Naive thymus-derived CD4-positive, alpha-beta T cell (primary cell): ENCODE measurements around the gene LIPM. TPM values are rescaled to one million over a fixed set of nuclear protein-coding genes. Genes with fewer than 3 reads are reported as not detected.
A peak's percentile ranks its signal among the peaks of the same experiment; 100 is the strongest.

Source experiments
- ATAC-seq: fragments of 150-1000 bp; cut with Tn5 transposase; 2 replicates; pipeline ENCODE4 v1.10.0; 2021; ENCODE audit warnings: mild to moderate bottlenecking, moderate library complexity
- CTCF ChIA-PET: fragments of 350-600 bp; sonication (Branson Sonifier 250); formaldehyde crosslinking; loops from one replicate; lab custom pipeline; 2021; ENCODE audit warnings: antibody characterized with exemption; lab: Charles Lee
- POLR2A ChIA-PET: fragments of 350-600 bp; sonication (Branson Sonifier 250); formaldehyde crosslinking; loops from one replicate; lab custom pipeline; 2021; ENCODE audit warnings: antibody characterized with exemption, inconsistent platforms; lab: Charles Lee
- DNase-seq, 9 donors: peaks; one replicate each; pipeline versions ENCODE4 v3.0.0 to v3.0.0-alpha.2; 2020 to 2022; ENCODE audit warnings: mixed read lengths in 1 of 9
- H3K27ac ChIP-seq: one replicate; pipeline ENCODE4 v1.7.0; 2013; ENCODE audit warnings: mild to moderate bottlenecking, low read depth, low read length, moderate library complexity
- H3K27me3 ChIP-seq, 2 donors: one replicate each; pipeline ENCODE4 v1.7.0; 2013; ENCODE audit warnings: low read length in 2 of 2, mild to moderate bottlenecking in 2 of 2, moderate library complexity in 2 of 2; ENCODE audit not compliant: control insufficient read depth in 2 of 2, insufficient read depth in 2 of 2
- H3K36me3 ChIP-seq, 3 experiments: 1 replicate in 2 of 3; 2 replicates in 1 of 3; pipeline ENCODE4 v1.7.0; 2013; ENCODE audit warnings: low read length in 3 of 3, mild to moderate bottlenecking in 3 of 3, moderate library complexity in 1 of 3; ENCODE audit not compliant: insufficient read depth in 3 of 3, control insufficient read depth in 2 of 3
- H3K4me1 ChIP-seq, 2 donors: one replicate each; pipeline ENCODE4 v1.7.0; 2013; ENCODE audit warnings: low read length in 2 of 2, mild to moderate bottlenecking in 2 of 2, moderate library complexity in 1 of 2; ENCODE audit not compliant: control insufficient read depth in 2 of 2, insufficient read depth in 2 of 2
- H3K4me3 ChIP-seq: 2 replicates; pipeline ENCODE4 v1.7.0; 2013; ENCODE audit warnings: mild to moderate bottlenecking, low read length
- H3K9me3 ChIP-seq, 3 experiments: 1 replicate in 2 of 3; 2 replicates in 1 of 3; pipeline ENCODE4 v1.7.0; 2013; ENCODE audit warnings: low read length in 3 of 3; ENCODE audit not compliant: control insufficient read depth in 2 of 3
- H3K27ac Mint-ChIP-seq, 9 donors: one replicate each; pipeline ENCODE4 v1.8.0; 2020 to 2022; ENCODE audit warnings: mixed read lengths in 9 of 9, mild to moderate bottlenecking in 8 of 9, moderate library complexity in 5 of 9, inconsistent platforms in 2 of 9
- H3K27me3 Mint-ChIP-seq, 5 donors: one replicate each; pipeline ENCODE4 v1.8.0; 2021 to 2022; ENCODE audit warnings: mixed read lengths in 5 of 5, mild to moderate bottlenecking in 1 of 5
- H3K36me3 Mint-ChIP-seq, 5 donors: one replicate each; pipeline ENCODE4 v1.8.0; 2020 to 2022; ENCODE audit warnings: mixed read lengths in 5 of 5, mild to moderate bottlenecking in 3 of 5, inconsistent platforms in 1 of 5
- H3K4me1 Mint-ChIP-seq, 7 donors: one replicate each; pipeline ENCODE4 v1.8.0; 2020 to 2022; ENCODE audit warnings: mixed read lengths in 7 of 7, mild to moderate bottlenecking in 3 of 7, inconsistent platforms in 1 of 7
- H3K4me3 Mint-ChIP-seq, 10 donors: one replicate each; pipeline ENCODE4 v1.8.0; 2020 to 2022; ENCODE audit warnings: mild to moderate bottlenecking in 10 of 10, mixed read lengths in 10 of 10, moderate library complexity in 6 of 10, inconsistent platforms in 2 of 10
- H3K9me3 Mint-ChIP-seq, 11 donors: one replicate each; pipeline ENCODE4 v1.8.0; 2020 to 2022; ENCODE audit warnings: mixed read lengths in 11 of 11, mild to moderate bottlenecking in 4 of 11, inconsistent platforms in 1 of 11, moderate library complexity in 1 of 11
- intact Hi-C, 2 donors: fragments of 100-400 bp; cut with micrococcal nuclease; formaldehyde crosslinking; loops; one replicate each; pipeline ENCODE4 v1.15.1; 2023
- polyA plus RNA-seq, 2 donors: library from polyadenylated mRNA; unstranded; fragments of 300-500 nt; fragmentation: Illumina TruSeq; gene quantifications; one replicate each; pipeline ENCODE4 v1.2.3, GENCODE V29; 2021
- total RNA-seq, 6 experiments: library from RNA in 5 of 6; stranded (reverse) in 5 of 6; gene quantifications; 1 replicate in 5 of 6; 2 replicates in 1 of 6; pipeline ENCODE4 v1.2.3 and lab custom pipeline; 2021 to 2026

LIPM gene
- total and polyA plus RNA-seq, 7 experiments from 2014 or later: 0.21 TPM; not detected in 6

DNA sequence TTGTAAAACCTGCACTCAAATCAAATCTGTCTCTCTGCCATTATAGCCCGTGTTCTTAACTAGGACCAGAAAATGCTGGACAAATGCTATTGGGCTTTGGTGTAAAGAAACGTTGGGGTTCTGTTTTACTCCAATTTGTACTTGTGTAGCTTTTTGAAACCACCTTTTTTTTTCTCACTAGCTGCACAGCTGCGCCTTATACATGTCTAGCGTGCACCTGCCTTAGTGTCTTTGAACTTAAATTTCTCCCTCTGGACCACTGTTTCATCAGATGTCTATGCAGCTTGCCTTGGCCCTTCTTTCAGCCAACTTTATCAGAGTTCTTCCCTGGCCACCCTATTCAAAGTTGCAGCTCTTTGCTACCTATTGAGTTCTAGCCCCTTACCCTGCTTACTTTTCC lies 7.1 kb downstream of the LIPM start:
- peaks cover 0 to 28% (median 0%) of the 10 kb centered on the region in 5 donors for H3K27me3 Mint-ChIP-seq
- ATAC-seq (no peak), DNase-seq (no peak)
- H3K36me3 ChIP-seq: no peaks in the 10 kb centered on the region
- no peaks in the 10 kb centered on the region for H3K9me3 Mint-ChIP-seq
- no peak overlapping the region for H3K27ac ChIP-seq
- H3K27me3 ChIP-seq: no peaks in the 10 kb centered on the region
- POLR2A ChIA-PET: interaction anchor here (1.2 kb wide), 1 partner anchor 70 kb away, joined by 4 read pairs; the partner anchor contains the start of gene STAMBPL1
- H3K4me3 Mint-ChIP-seq: no peak overlapping the region
- H3K4me3 ChIP-seq: no peak overlapping the region
- CTCF ChIA-PET: interaction anchor here (0.7 to 3.4 kb wide), 4 partner anchors 15 to 249 kb away, joined by 3 to 31 read pairs (median 12); no protein-coding TSS in a partner anchor
- H3K36me3 Mint-ChIP-seq: no peaks in the 10 kb centered on the region
- peak overlapping the region in 1 of 9 donors; percentile 35 for H3K27ac Mint-ChIP-seq
- H3K4me1 ChIP-seq: no peaks in the 10 kb centered on the region
- H3K9me3 ChIP-seq: no peaks in the 10 kb centered on the region
- intact Hi-C loops: loop anchor here (1.0 to 10.0 kb wide), 10 partner anchors 15 to 947 kb away; partner anchors contain the start of genes RNLS (in 2 of the 2), KLLN (in 1 of the 2) and PTEN (in 1 of the 2)
- peaks cover 8 to 26% (median 16%) of the 10 kb centered on the region in 7 donors for H3K4me1 Mint-ChIP-seq

GRCh38 chr10:88810196-88810961 lies 7.8 kb downstream of the LIPM start:
- POLR2A ChIA-PET: interaction anchor here (0.6 to 1.9 kb wide), 6 partner anchors 8 to 951 kb away, joined by 3 to 5 read pairs (median 4); partner anchors contain the start of gene STAMBPL1
- H3K27ac Mint-ChIP-seq: peak overlapping the region in 1 of 9 donors; percentile 35
- peaks cover 13 to 34% (median 23%) of the 10 kb centered on the region in 7 donors for H3K4me1 Mint-ChIP-seq
- no peak overlapping the region for H3K4me3 ChIP-seq
- DNase-seq (peak in 7 of 9 donors; percentile 15 to 58 (median 48)), ATAC-seq (peak; percentile 92)
- H3K4me3 Mint-ChIP-seq: no peak overlapping the region
- no peaks in the 10 kb centered on the region for H3K36me3 Mint-ChIP-seq
- H3K9me3 Mint-ChIP-seq: no peaks in the 10 kb centered on the region
- no peaks in the 10 kb centered on the region for H3K9me3 ChIP-seq
- intact Hi-C loops: loop anchor here (1.0 to 10.0 kb wide), 10 partner anchors 14 to 948 kb away; partner anchors contain the start of genes RNLS (in 2 of the 2), KLLN (in 1 of the 2) and PTEN (in 1 of the 2)
- no peaks in the 10 kb centered on the region for H3K27me3 ChIP-seq
- peaks cover 0 to 29% (median 0%) of the 10 kb centered on the region in 5 donors for H3K27me3 Mint-ChIP-seq
- H3K4me1 ChIP-seq: peaks cover 0 to 2% of the 10 kb centered on the region in 2 donors
- no peak overlapping the region for H3K27ac ChIP-seq
- H3K36me3 ChIP-seq: no peaks in the 10 kb centered on the region
- CTCF ChIA-PET: interaction anchor here (0.6 to 3.4 kb wide), 23 partner anchors 8 to 1873 kb away, joined by 3 to 31 read pairs (median 4); no protein-coding TSS in a partner anchor

DNA sequence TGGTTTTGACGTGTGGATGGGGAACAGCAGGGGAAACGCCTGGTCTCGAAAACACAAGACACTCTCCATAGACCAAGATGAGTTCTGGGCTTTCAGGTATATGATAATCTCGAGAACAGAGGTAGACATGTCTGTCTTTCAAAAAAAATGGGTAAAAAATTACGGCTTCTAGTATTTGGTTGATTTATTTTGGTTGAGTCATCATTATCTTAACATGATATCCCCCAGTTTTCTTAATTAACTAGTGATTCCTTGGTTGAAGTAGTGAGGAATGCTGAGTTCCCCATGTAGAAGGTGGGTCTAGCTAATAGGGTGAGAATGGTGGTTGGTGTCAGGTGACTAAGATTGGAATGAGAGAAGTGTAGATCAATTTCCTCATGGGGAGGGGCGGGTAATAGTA lies 10.7 kb downstream of the LIPM start:
- H3K27ac ChIP-seq: no peak overlapping the region

DNA sequence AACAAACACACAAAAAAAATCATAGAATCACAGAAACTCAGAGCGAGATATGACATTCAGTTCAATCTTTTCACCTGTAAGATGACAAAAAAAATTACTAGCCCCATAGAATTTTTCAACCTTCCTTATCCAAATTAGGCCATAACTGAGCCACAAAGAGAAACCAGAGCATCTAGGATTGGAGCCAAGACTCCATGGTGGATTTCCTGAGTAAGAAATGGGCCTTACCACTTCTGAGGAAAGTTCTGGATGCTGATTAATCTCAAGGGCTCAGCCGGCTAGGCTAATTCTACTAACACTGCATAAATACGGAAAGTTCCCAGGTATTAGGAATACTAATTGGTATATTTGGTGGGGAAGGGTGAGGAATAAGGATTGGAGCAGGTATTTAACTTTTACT lies 16.8 kb downstream of the LIPM start:
- no peak overlapping the region for H3K27ac ChIP-seq
- H3K4me3 ChIP-seq: no peak overlapping the region
- H3K27ac Mint-ChIP-seq: peak overlapping the region in 3 of 9 donors; percentile 1 to 69 (median 46)
- no peak overlapping the region for H3K4me3 Mint-ChIP-seq
- H3K27me3 ChIP-seq: no peaks in the 10 kb centered on the region
- H3K36me3 Mint-ChIP-seq: peaks cover 0 to 11% (median 0%) of the 10 kb centered on the region in 5 donors
- H3K27me3 Mint-ChIP-seq: peaks cover 0 to 12% (median 0%) of the 10 kb centered on the region in 5 donors
- intact Hi-C loops: loop anchor here in 1 of 2 donors (10.0 kb wide), 1 partner anchor 434 kb away; no protein-coding TSS in a partner anchor
- DNase-seq (no peak), ATAC-seq (no peak)
- H3K4me1 ChIP-seq: peaks cover 9 to 32% of the 10 kb centered on the region in 2 donors
- no peaks in the 10 kb centered on the region for H3K36me3 ChIP-seq
- ChIA-PET CTCF (interaction anchor here (0.8 kb wide), 1 partner anchor 9 kb away, joined by 4 read pairs; no protein-coding TSS in a partner anchor), POLR2A (no interaction called here)
- H3K9me3 ChIP-seq: no peaks in the 10 kb centered on the region
- peaks cover 0 to 7% (median 2%) of the 10 kb centered on the region in 11 donors for H3K9me3 Mint-ChIP-seq
- H3K4me1 Mint-ChIP-seq: peaks cover 19 to 68% (median 51%) of the 10 kb centered on the region in 7 donors

More for the DNA sequence above, 10.7 kb downstream of the LIPM start:
- no peaks in the 10 kb centered on the region for H3K27me3 ChIP-seq
- Mint-ChIP-seq H3K4me3 (no peak overlapping the region), H3K27me3 (peaks cover 0 to 30% (median 0%) of the 10 kb centered on the region in 5 donors), H3K36me3 (peaks cover 0 to 3% (median 0%) of the 10 kb centered on the region in 5 donors), H3K4me1 (peaks cover 22 to 53% (median 40%) of the 10 kb centered on the region in 7 donors), H3K9me3 (no peaks in the 10 kb centered on the region), H3K27ac (peak overlapping the region in 5 of 9 donors; percentile 7 to 77 (median 71))
- ChIA-PET CTCF (interaction anchor here (0.7 to 0.8 kb wide), 2 partner anchors 21 to 672 kb away, joined by 4 to 5 read pairs; no protein-coding TSS in a partner anchor), POLR2A (no interaction called here)
- ATAC-seq (no peak), DNase-seq (no peak)
- H3K4me1 ChIP-seq: peaks cover 0 to 14% of the 10 kb centered on the region in 2 donors
- intact Hi-C loops: loop anchor here in 1 of 2 donors (5.0 to 10.0 kb wide), 3 partner anchors 231 to 951 kb away; partner anchors contain the start of genes KLLN, PTEN and RNLS
- no peaks in the 10 kb centered on the region for H3K36me3 ChIP-seq
- no peaks in the 10 kb centered on the region for H3K9me3 ChIP-seq
- H3K4me3 ChIP-seq: no peak overlapping the region

- Mint-ChIP-seq H3K4me1 (peaks cover 20 to 66% (median 51%) of the 10 kb centered on the region in 7 donors), H3K36me3 (peaks cover 0 to 11% (median 0%) of the 10 kb centered on the region in 5 donors), H3K27ac (peak overlapping the region in 4 of 9 donors; percentile 19 to 86 (median 44)), H3K9me3 (peaks cover 0 to 7% (median 2%) of the 10 kb centered on the region in 11 donors), H3K27me3 (peaks cover 0 to 4% (median 0%) of the 10 kb centered on the region in 5 donors), H3K4me3 (peak overlapping the region in 2 of 10 donors; percentile 13 to 16)
- Histone ChIP-seq H3K4me1 (peaks cover 24 to 34% of the 10 kb centered on the region in 2 donors), H3K9me3 (no peaks in the 10 kb centered on the region), H3K36me3 (no peaks in the 10 kb centered on the region), H3K27me3 (no peaks in the 10 kb centered on the region), H3K4me3 (no peak overlapping the region), H3K27ac (no peak overlapping the region)
- DNase-seq (peak in 1 of 9 donors; percentile 13), ATAC-seq (no peak)
- intact Hi-C loops: loop anchor here in 1 of 2 donors (10.0 kb wide), 1 partner anchor 264 kb away; no protein-coding TSS in a partner anchor
- POLR2A ChIA-PET: interaction anchor here (0.7 to 2.1 kb wide), 6 partner anchors 11 to 433 kb away, joined by 3 to 7 read pairs (median 4); partner anchors contain the start of gene STAMBPL1
- CTCF ChIA-PET: interaction anchor here (1.7 to 7.5 kb wide), 3 partner anchors 11 to 60 kb away, joined by 3 to 37 read pairs (median 31); no protein-coding TSS in a partner anchor
These were observed 18.3 kb downstream of the LIPM start for GRCh38 chr10:88820748-88821401.
